ENCODE data around the gene WNT9A. TPM values are rescaled to one million over a fixed set of nuclear protein-coding genes. Genes with fewer than 3 reads are reported as not detected.

WNT9A gene
- total and polyA plus RNA-seq, 7 experiments from 2014 or later, result 0.29 TPM; not detected in 6

- Histone ChIP-seq H3K9me3 (ENCODE audit: control insufficient read depth in 2 of 3, low read length in 3 of 3) (no peaks in the 10 kb centered on the region), H3K27ac (ENCODE audit: low read depth, low read length) (no peak overlapping the region), H3K4me1 (ENCODE audit: control insufficient read depth in 2 of 2, insufficient read depth in 2 of 2, low read length in 2 of 2) (peaks cover 4 to 7% of the 10 kb centered on the region in 2 donors), H3K27me3 (ENCODE audit: control insufficient read depth in 2 of 2, insufficient read depth in 2 of 2, low read length in 2 of 2) (no peaks in the 10 kb centered on the region), H3K36me3 (ENCODE audit: control insufficient read depth in 2 of 3, insufficient read depth in 3 of 3, low read length in 3 of 3) (no peaks in the 10 kb centered on the region), H3K4me3 (ENCODE audit: low read length) (no peak overlapping the region)
- peaks cover 20 to 47% (median 20%) of the 10 kb centered on the region in 5 donors for H3K27me3 Mint-ChIP-seq
- DNase-seq (peak in 1 of 9 donors; percentile 14), ATAC-seq (no peak)
- peaks cover 0 to 6% (median 0%) of the 10 kb centered on the region in 11 donors for H3K9me3 Mint-ChIP-seq
- CTCF ChIA-PET, result interaction anchor here (1.2 to 4.4 kb wide), 2 partner anchors 186 to 188 kb away, joined by 3 to 38 read pairs; no protein-coding TSS in a partner anchor
- no peaks in the 10 kb centered on the region for H3K36me3 Mint-ChIP-seq
- POLR2A ChIA-PET, result no interaction called here
- H3K4me1 Mint-ChIP-seq, result peaks cover 8 to 12% (median 11%) of the 10 kb centered on the region in 7 donors
- no peak overlapping the region for H3K27ac Mint-ChIP-seq
- intact Hi-C loops (cut with micrococcal nuclease), result loop anchor here (5.0 to 10.0 kb wide), 2 partner anchors 63 to 405 kb away; no protein-coding TSS in a partner anchor
- peak overlapping the region in 1 of 10 donors; percentile 1 for H3K4me3 Mint-ChIP-seq
Observed at GRCh38 chr1:227949954-227950734, 2.4 kb upstream of the WNT9A start.

DNA sequence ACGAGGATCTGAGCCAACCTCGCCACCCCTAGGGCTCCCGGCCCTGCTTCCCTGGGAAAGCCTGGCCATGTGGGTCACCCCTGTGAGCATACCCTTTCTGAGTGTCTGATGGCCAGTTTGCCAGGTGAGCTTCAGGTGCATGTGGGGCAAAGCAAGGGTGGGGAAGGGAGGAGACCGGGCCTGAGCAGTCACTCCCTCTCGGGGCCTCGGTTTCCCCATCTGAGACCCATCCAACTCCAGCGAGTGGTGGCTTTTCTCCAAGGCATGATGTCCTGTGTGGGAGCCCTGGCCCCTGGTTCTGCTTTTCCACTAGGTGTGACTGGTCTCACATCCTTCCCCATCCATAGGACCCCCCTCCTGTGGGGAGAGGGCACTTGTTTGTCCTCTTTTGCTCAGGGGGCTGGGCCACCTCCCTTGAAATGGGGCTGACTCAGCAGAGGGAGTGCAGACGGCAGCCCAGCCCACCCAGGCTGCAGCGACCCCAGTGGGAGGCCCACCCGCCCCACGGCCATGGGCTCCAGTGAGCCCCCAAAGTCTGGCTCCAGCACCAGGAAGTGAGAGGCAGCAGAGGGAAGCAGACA lies 1.7 kb upstream of the WNT9A start:
- H3K27me3 Mint-ChIP-seq, result peaks cover 13 to 42% (median 18%) of the 10 kb centered on the region in 5 donors
- H3K36me3 Mint-ChIP-seq, result no peaks in the 10 kb centered on the region
- peaks cover 8 to 12% (median 11%) of the 10 kb centered on the region in 7 donors for H3K4me1 Mint-ChIP-seq
- ATAC-seq (no peak), DNase-seq (peak in 1 of 9 donors; percentile 16)
- ChIA-PET POLR2A (no interaction called here), CTCF (interaction anchor here (1.2 to 2.2 kb wide), 2 partner anchors 100 to 187 kb away, joined by 3 to 9 read pairs; no protein-coding TSS in a partner anchor)
- Histone ChIP-seq H3K27me3 (ENCODE audit: control insufficient read depth in 2 of 2, insufficient read depth in 2 of 2, low read length in 2 of 2) (no peaks in the 10 kb centered on the region), H3K36me3 (ENCODE audit: control insufficient read depth in 2 of 3, insufficient read depth in 3 of 3, low read length in 3 of 3) (no peaks in the 10 kb centered on the region), H3K4me1 (ENCODE audit: control insufficient read depth in 2 of 2, insufficient read depth in 2 of 2, low read length in 2 of 2) (peaks cover 4 to 7% of the 10 kb centered on the region in 2 donors), H3K27ac (ENCODE audit: low read depth, low read length) (no peak overlapping the region), H3K4me3 (ENCODE audit: low read length) (no peak overlapping the region), H3K9me3 (ENCODE audit: control insufficient read depth in 2 of 3, low read length in 3 of 3) (no peaks in the 10 kb centered on the region)
- H3K9me3 Mint-ChIP-seq, result peaks cover 0 to 6% (median 0%) of the 10 kb centered on the region in 11 donors
- no peak overlapping the region for H3K27ac Mint-ChIP-seq
- H3K4me3 Mint-ChIP-seq, result peak overlapping the region in 1 of 10 donors; percentile 25
- intact Hi-C loops (cut with micrococcal nuclease), result loop anchor here in 1 of 2 donors (5.0 kb wide), 1 partner anchor 62 kb away; no protein-coding TSS in a partner anchor

DNA sequence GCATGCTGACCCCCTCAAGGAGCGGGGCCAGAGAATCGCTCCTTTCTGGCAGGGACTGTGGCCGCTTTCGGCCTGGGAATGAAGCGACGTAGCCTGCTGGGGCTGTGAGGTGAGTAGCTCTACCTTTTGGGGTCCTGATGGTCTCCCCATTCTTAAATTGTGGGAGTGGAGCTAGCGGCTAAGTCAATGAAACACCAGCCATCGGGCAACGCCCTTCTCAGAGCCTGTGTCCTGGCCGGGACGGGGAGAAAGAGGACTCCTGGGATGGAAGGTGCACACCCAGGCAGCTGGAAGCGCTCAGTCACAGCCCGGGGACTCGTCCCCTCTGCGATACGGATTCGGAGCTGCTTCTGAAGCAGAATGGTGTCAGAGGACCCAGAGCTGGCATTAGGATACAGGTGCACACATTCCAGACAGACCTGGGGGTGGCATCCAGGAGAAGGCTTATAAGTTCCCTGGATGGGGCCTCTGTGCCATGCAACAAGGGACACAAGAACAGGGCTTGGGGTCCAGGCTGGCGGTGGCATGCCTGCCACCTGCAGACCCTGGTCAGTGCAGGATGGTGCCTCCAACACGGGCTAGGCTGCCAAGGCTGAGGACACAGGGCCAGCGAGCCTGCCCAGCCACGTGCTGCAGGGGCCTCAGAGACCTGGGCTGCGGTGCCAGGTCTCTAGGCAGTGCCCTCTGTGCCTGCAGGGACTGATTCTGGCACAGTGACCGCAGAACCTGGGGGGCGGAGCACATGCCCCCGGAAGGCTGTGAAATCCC lies 945 bp upstream of the WNT9A start:
- no peak overlapping the region for H3K4me3 ChIP-seq (ENCODE audit: low read length)
- DNase-seq (peak in 1 of 9 donors; percentile 20), ATAC-seq (no peak)
- no peaks in the 10 kb centered on the region for H3K27me3 ChIP-seq (ENCODE audit: control insufficient read depth in 2 of 2, insufficient read depth in 2 of 2, low read length in 2 of 2)
- peaks cover 8 to 39% (median 18%) of the 10 kb centered on the region in 5 donors for H3K27me3 Mint-ChIP-seq
- no peaks in the 10 kb centered on the region for H3K9me3 ChIP-seq (ENCODE audit: control insufficient read depth in 2 of 3, low read length in 3 of 3)
- peaks cover 8 to 12% (median 9%) of the 10 kb centered on the region in 7 donors for H3K4me1 Mint-ChIP-seq
- H3K4me1 ChIP-seq (ENCODE audit: control insufficient read depth in 2 of 2, insufficient read depth in 2 of 2, low read length in 2 of 2), result peaks cover under 1 to 7% of the 10 kb centered on the region in 2 donors
- no peak overlapping the region for H3K27ac ChIP-seq (ENCODE audit: low read depth, low read length)
- ChIA-PET POLR2A (interaction anchor here (0.9 to 1.2 kb wide), 2 partner anchors 184 to 187 kb away, joined by 3 read pairs; no protein-coding TSS in a partner anchor), CTCF (interaction anchor here (1.2 to 2.2 kb wide), 2 partner anchors 99 to 182 kb away, joined by 4 to 9 read pairs; no protein-coding TSS in a partner anchor)
- intact Hi-C loops (cut with micrococcal nuclease), result loop anchor here in 1 of 2 donors (5.0 kb wide), 1 partner anchor 61 kb away; no protein-coding TSS in a partner anchor
- H3K4me3 Mint-ChIP-seq, result peak overlapping the region; percentile 47 to 77 (median 55)
- H3K27ac Mint-ChIP-seq, result no peak overlapping the region
- no peaks in the 10 kb centered on the region for H3K36me3 Mint-ChIP-seq
- no peaks in the 10 kb centered on the region for H3K36me3 ChIP-seq (ENCODE audit: control insufficient read depth in 2 of 3, insufficient read depth in 3 of 3, low read length in 3 of 3)
- H3K9me3 Mint-ChIP-seq, result peaks cover 0 to 1% (median 0%) of the 10 kb centered on the region in 11 donors

DNA sequence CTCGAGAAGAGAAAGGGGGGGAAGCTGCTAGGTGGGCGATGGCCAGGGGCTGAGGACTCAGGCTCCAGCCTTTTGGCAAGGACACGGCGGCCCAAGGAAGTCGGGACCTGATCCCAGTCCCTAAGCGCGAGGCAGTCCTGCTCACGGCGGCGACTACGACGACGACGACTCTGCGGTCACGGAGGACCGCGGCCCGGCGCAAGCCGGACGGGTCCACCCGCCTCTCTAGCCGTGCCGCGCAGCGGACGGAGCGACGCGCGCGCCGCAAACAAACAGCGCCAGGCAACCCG lies 401 bp downstream of the WNT9A start:
- Histone ChIP-seq H3K4me3 (ENCODE audit: low read length) (peak overlapping the region; percentile 17), H3K27me3 (ENCODE audit: control insufficient read depth in 2 of 2, insufficient read depth in 2 of 2, low read length in 2 of 2) (no peaks in the 10 kb centered on the region), H3K27ac (ENCODE audit: low read depth, low read length) (no peak overlapping the region), H3K4me1 (ENCODE audit: control insufficient read depth in 2 of 2, insufficient read depth in 2 of 2, low read length in 2 of 2) (peaks cover 0 to 7% of the 10 kb centered on the region in 2 donors), H3K36me3 (ENCODE audit: control insufficient read depth in 2 of 3, insufficient read depth in 3 of 3, low read length in 3 of 3) (no peaks in the 10 kb centered on the region), H3K9me3 (ENCODE audit: control insufficient read depth in 2 of 3, low read length in 3 of 3) (no peaks in the 10 kb centered on the region)
- no peak for DNase-seq
- intact Hi-C loops (cut with micrococcal nuclease), result loop anchor here (2.0 to 5.0 kb wide), 3 partner anchors 60 to 467 kb away; no protein-coding TSS in a partner anchor
- ChIA-PET POLR2A (no interaction called here), CTCF (interaction anchor here (2.2 to 2.9 kb wide), 2 partner anchors 98 to 186 kb away, joined by 9 to 21 read pairs; no protein-coding TSS in a partner anchor)
- Mint-ChIP-seq H3K36me3 (no peaks in the 10 kb centered on the region), H3K27ac (no peak overlapping the region), H3K4me1 (peaks cover 5 to 12% (median 8%) of the 10 kb centered on the region in 7 donors), H3K9me3 (no peaks in the 10 kb centered on the region), H3K27me3 (peaks cover 8 to 34% (median 13%) of the 10 kb centered on the region in 5 donors), H3K4me3 (peak overlapping the region; percentile 59 to 87 (median 72))
- no peak for ATAC-seq

- Mint-ChIP-seq H3K36me3 (no peaks in the 10 kb centered on the region), H3K27ac (peak overlapping the region in 1 of 9 donors; percentile 23), H3K9me3 (no peaks in the 10 kb centered on the region), H3K4me3 (peak overlapping the region; percentile 65 to 87 (median 74)), H3K4me1 (peaks cover 5 to 12% (median 8%) of the 10 kb centered on the region in 7 donors), H3K27me3 (peaks cover 8 to 34% (median 13%) of the 10 kb centered on the region in 5 donors)
- DNase-seq (peak in 8 of 9 donors; percentile 24 to 70 (median 60)), ATAC-seq (peak; percentile 63)
- ChIA-PET CTCF (interaction anchor here (0.8 to 2.9 kb wide), 3 partner anchors 97 to 185 kb away, joined by 3 to 21 read pairs (median 9); no protein-coding TSS in a partner anchor), POLR2A (no interaction called here)
- intact Hi-C loops (cut with micrococcal nuclease), result loop anchor here (1.0 to 5.0 kb wide), 7 partner anchors 60 to 466 kb away; no protein-coding TSS in a partner anchor
- H3K4me1 ChIP-seq (ENCODE audit: control insufficient read depth in 2 of 2, insufficient read depth in 2 of 2, low read length in 2 of 2), result peaks cover 0 to 7% of the 10 kb centered on the region in 2 donors
- H3K27ac ChIP-seq (ENCODE audit: low read depth, low read length), result no peak overlapping the region
- no peaks in the 10 kb centered on the region for H3K27me3 ChIP-seq (ENCODE audit: control insufficient read depth in 2 of 2, insufficient read depth in 2 of 2, low read length in 2 of 2)
- no peaks in the 10 kb centered on the region for H3K36me3 ChIP-seq (ENCODE audit: control insufficient read depth in 2 of 3, insufficient read depth in 3 of 3, low read length in 3 of 3)
- peak overlapping the region; percentile 17 for H3K4me3 ChIP-seq (ENCODE audit: low read length)
- H3K9me3 ChIP-seq (ENCODE audit: control insufficient read depth in 2 of 3, low read length in 3 of 3), result no peaks in the 10 kb centered on the region
Observed at GRCh38 chr1:227946624-227947385, 927 bp downstream of the WNT9A start.

Measured in naive thymus-derived CD4-positive, alpha-beta T cell (primary cell).